Umbilical cord (tissue), 2 donors: ENCODE measurements around the gene NR2C2. TPM values are rescaled to one million over a fixed set of nuclear protein-coding genes. Genes with fewer than 3 reads are reported as not detected.
A peak's percentile ranks its signal among the peaks of the same experiment; 100 is the strongest.

Experiments used
- DNase-seq: peaks from one replicate; pipeline ENCODE4 v3.0.0-alpha.2; 2015; ENCODE audit warnings: low spot score
- total RNA-seq: library from RNA; depleted of rRNA; stranded (reverse); fragments of >200 nt; gene quantifications from one replicate; pipeline ENCODE4 v1.2.3, GENCODE V29; 2014; ENCODE audit warnings: low replicate concordance; ENCODE audit not compliant: insufficient read depth

NR2C2 gene
- total RNA-seq, 1 donor from 2014 or later = 29.1 TPM

- peak; percentile 90 for DNase-seq
Observed at GRCh38 chr3:14921034-14921616, 26.3 kb upstream of the NR2C2 start.

- DNase-seq = no peak
Observed at GRCh38 chr3:14921811-14922705, 25.3 kb upstream of the NR2C2 start.

GRCh38 chr3:14922863-14923262 lies 24.5 kb upstream of the NR2C2 start:
- no peak for DNase-seq

- no peak for DNase-seq
Observed at GRCh38 chr3:14923476-14923875, 23.9 kb upstream of the NR2C2 start.

- DNase-seq = peak; percentile 78
Observed at GRCh38 chr3:14925729-14926591, 21.4 kb upstream of the NR2C2 start.

GRCh38 chr3:14926592-14926991 lies 20.8 kb upstream of the NR2C2 start:
- no peak for DNase-seq

GRCh38 chr3:14927308-14927707 lies 20.1 kb upstream of the NR2C2 start:
- DNase-seq = no peak

DNA sequence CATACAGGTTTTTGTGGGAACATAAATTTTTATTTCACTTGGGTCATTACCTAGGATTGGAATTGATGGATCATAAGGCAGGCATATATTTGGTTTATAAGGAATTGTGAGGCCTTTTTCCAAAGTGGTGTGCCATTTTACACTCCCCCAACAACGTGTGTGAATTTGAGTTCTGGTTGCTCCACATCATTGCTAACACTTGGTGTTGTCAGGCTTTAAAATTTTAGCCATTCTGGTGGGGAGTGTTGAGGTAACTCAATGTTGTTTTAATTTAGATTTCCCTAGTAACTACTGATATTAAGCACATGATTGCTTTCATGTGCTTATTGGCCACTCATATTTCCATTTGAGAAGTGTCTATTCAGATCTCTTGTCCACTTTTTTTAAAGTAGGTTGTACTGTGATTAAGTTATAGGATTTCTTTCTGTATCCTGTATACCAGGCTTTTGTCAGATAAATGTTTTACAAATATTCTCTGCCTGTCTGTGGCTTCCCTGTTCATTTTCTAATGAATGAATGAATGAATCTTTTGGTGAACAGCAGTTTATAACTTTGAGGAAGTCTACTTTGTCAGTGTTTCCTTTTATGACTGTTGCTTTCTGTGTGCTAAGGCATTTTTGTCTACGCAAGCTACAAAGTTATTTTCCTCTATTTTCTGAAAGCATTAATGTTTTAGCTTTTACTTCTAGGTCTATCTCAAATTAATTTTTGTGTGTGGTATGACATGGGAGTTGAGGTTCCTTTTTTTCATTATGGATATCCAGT lies 17.9 kb upstream of the NR2C2 start:
- no peak for DNase-seq

DNA sequence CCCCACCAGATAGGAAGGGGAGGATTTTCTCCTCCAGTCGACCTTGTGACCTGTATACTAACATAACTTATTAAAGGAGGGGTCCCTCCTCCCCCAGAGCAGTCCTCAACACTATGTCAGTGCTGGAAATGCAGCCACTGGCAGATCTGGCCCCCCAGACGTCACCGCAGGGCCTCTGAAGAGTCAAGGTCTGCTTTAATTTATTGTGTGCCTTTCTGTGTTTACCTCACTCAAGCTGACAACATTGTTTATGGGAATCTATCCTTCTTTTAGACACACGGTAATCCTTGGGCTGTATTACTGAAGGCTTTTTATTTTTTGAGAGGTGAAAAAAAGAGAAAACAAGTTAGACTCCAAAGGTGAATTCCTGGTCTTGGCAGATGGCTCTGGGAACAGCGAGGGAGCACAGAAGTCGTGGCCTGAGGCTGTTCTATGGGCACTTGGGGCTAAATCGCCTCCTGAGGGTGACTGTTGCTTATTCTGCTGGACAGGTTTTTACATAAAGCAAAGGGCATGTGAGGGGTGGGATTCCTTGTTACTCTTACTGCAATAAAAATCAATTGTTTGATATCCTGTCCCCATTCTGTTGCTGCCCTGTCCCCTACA lies 13.5 kb upstream of the NR2C2 start:
- DNase-seq = no peak

GRCh38 chr3:14935592-14936345 lies 11.6 kb upstream of the NR2C2 start:
- DNase-seq = no peak

DNA sequence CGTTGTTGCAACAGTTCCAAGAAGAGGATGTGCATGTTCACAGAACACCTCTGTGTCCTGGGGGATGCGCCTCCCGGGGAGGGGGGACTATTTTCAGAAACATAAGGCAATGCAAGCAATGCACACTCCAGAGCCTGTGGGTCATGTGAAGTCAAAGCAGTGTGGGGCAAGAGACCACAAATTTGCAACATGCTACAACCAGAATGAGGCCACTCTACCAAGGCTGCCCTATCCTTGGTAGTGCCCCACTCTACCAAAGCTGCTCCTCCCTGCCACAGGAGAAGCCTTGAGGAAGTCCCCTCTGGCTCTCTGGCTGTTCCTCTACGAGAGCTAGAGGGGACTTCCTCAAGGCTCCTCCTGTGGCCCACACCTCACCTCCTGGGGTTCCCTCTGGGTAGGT lies 8.4 kb upstream of the NR2C2 start:
- DNase-seq = no peak

DNA sequence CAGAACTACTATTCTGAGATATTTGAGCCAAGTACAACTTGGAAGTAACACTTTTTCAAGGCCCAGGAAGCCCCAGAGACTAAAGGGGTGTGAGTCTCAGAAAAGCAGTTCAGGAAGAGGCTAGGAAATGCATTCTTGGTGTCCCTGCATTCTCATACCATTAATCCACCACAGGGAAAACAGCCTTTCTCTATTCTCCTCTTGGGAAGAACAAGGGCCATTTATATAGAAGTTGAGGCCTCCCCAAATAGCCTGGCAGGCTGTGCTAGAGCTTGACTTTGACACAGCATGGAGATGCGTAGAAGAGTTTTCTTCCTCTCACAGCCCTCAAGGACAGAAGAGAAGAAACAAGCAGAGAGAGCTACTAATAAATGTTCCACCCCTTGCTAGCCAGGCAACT lies 5.5 kb upstream of the NR2C2 start:
- no peak for DNase-seq

DNA sequence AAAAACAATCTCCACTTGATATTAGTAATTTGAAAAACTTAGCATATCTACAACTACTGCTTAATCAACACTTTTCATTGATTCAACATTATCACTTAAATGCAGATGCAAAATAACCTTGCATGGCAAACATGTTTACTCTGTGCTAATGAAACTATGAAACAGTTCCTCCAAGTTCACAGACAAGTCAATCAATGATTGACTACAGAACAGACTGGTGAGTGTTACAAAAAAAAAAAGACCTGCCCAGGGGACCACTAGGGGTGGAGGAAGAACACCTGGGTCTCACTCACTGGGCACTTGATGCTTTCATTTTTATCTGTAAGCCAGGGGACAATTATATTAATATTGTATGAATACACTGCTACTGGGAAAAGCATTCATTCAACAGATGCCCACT lies 4.3 kb upstream of the NR2C2 start:
- no peak for DNase-seq

- no peak for DNase-seq
Observed at GRCh38 chr3:14946236-14946635, 1.1 kb upstream of the NR2C2 start.

DNA sequence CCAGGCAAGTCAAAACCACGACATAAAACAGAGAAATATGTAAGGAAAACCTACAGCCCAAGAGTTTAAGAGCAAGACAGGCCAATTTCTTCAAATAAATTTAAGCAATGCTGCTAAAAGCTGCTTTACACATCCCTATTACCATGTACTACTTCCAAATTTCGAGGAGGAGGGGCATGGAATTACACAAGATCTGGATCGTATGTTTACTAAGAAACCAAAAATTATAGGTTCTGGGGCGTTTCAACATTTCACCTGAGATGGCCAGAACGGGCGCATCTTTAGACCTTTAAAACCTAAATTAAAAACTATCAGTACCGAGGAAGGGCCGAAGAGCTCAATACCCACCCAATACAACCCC lies 664 bp upstream of the NR2C2 start:
- no peak for DNase-seq

DNA sequence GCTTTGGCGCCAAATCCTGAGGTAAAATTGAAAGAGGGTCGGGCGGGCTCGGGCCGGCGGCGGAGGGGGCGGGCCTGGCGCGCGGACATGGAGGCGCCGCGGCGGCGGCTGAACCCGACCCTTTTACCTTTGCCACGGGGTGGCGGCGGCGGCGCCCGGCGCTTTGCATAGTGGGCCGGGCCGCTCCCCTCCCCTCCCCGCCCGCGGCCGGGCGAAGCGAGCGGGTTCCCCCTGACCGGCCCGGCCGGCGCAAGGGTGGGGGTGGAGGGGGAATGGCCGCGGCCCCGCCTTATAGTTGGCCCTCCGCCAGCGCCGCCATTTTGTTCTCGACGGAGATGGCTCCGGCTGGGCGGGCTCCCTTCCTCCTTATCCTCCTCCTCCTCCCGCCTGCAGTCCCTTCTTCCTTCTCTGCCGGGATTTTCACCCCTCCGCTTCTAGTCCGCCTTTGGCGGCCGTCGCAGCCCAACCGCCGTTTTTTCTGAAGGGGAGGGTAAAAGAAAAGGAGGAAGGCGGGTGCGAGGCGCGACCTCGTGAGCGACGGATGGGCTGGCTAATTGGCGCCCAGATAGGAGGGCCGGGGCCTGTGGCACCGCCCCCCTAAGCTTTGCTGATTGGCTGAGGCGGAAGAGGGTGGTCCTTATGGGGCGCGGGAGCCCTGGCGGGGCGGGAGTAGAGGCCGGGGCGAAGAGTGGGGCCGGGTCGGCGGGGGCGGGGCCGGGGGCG lies 664 bp downstream of the NR2C2 start:
- peak; percentile 99 for DNase-seq

DNA sequence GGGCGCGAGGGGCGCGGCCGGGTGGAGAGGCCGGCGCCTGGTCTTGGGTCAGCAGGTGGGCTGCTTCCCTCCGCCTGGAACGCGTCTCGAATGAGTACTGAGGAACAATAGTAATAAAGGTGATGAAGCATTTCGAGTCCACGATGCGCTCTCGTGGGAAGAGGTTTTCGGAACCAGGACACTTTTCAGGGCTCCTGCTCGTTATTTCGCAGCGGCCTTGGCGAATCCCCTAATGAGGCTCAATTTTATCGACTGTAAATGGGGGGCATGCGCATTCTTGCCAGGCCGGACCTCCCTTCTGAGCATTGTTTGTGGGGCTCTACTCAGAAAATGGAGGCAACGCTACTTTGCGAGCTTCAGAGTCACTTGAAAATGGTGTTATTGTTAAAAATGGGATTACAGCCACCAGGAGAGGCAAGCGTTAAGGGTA lies 1.2 kb downstream of the NR2C2 start:
- DNase-seq = no peak

- DNase-seq = no peak
Observed at GRCh38 chr3:14949126-14949525, 1.7 kb downstream of the NR2C2 start.

- DNase-seq = no peak
Observed at GRCh38 chr3:14950274-14950673, 2.9 kb downstream of the NR2C2 start.

- DNase-seq = no peak
Observed at GRCh38 chr3:14957153-14957552, 9.8 kb downstream of the NR2C2 start.
